NCI-H2107 treated with DMSO at 0.1 percent for 48 hours (cell line): ENCODE results near the gene NHSL2.
"Not testable (repeated sequence)": the region's sequence is repeated elsewhere in the genome, so short reads cannot be mapped to it uniquely, and the experiment has no call there.

ENCODE experiments used
- DNase-seq: peaks from one replicate; lab custom pipeline; 2025; ENCODE audit not compliant: unreplicated experiment; lab: John Stamatoyannopoulos, UW

The NHSL2 gene

GRCh38 chrX:71910643-71910985, at the start of gene NHSL2:
TSS of gene NHSL2 (plus strand) at chrX:71910845.
- DNase-seq, result no peak

GRCh38 chrX:71867680-71868079, 43.0 kb upstream of the NHSL2 start:
- no peak for DNase-seq

GRCh38 chrX:71869566-71869965, 41.1 kb upstream of the NHSL2 start:
- not testable (repeated sequence) for DNase-seq

- no peak for DNase-seq
Measured at GRCh38 chrX:71870208-71871098, 40.2 kb upstream of the NHSL2 start.

- no peak for DNase-seq
Measured at GRCh38 chrX:71871367-71871766, 39.3 kb upstream of the NHSL2 start.

- no peak for DNase-seq
Measured at GRCh38 chrX:71872542-71873458, 37.8 kb upstream of the NHSL2 start.

- DNase-seq, result no peak
Measured at GRCh38 chrX:71873459-71873833, 37.2 kb upstream of the NHSL2 start.

- not testable (repeated sequence) for DNase-seq
Measured at GRCh38 chrX:71876841-71877240, 33.8 kb upstream of the NHSL2 start.

- DNase-seq, result no peak
Measured at GRCh38 chrX:71885099-71885498, 25.5 kb upstream of the NHSL2 start.

- no peak for DNase-seq
Measured at GRCh38 chrX:71895607-71896006, 15.0 kb upstream of the NHSL2 start.

GRCh38 chrX:71906144-71906543, 4.5 kb upstream of the NHSL2 start:
- DNase-seq, result no peak

- no peak for DNase-seq
Measured at GRCh38 chrX:71908387-71908786, 2.3 kb upstream of the NHSL2 start.

- DNase-seq, result no peak
Measured at GRCh38 chrX:71909956-71910355, 689 bp upstream of the NHSL2 start.

GRCh38 chrX:71910986-71911730, 513 bp downstream of the NHSL2 start:
- DNase-seq, result no peak

GRCh38 chrX:71911731-71912050, 1.0 kb downstream of the NHSL2 start:
- no peak for DNase-seq

- DNase-seq, result no peak
Measured at GRCh38 chrX:71912156-71912555, 1.5 kb downstream of the NHSL2 start.

GRCh38 chrX:71913156-71913950, 2.7 kb downstream of the NHSL2 start:
- DNase-seq, result no peak

GRCh38 chrX:71917621-71918343, 7.1 kb downstream of the NHSL2 start:
- DNase-seq, result no peak

GRCh38 chrX:71919431-71919830, 8.8 kb downstream of the NHSL2 start:
- DNase-seq, result no peak

GRCh38 chrX:71919886-71920285, 9.2 kb downstream of the NHSL2 start:
- no peak for DNase-seq
